SK-N-SH treated with all-trans-retinoic acid at 6 μM for 48 hours (cell line): ENCODE results near the gene GPR153.

Experiments
- ATAC-seq: fragments of 200-7000 bp; cut with Tn5 transposase; 3 replicates; pipeline ENCODE4 v1.9.1; 2020; ENCODE audit warnings: mild to moderate bottlenecking, moderate library complexity
- ARNTL ChIP-seq: fragments of 450-650 bp; formaldehyde crosslinking; IDR thresholded peaks from 2 replicates; pipeline ENCODE4 v1.5.0; 2020; ENCODE audit warnings: low read depth, mild to moderate bottlenecking, moderate library complexity, borderline replicate concordance
- BACH2 ChIP-seq: fragments of 250-450 bp; sonication (Bioruptor Pico); IDR thresholded peaks from 2 replicates; pipeline ENCODE4 v1.9.0; 2021; ENCODE audit warnings: mild to moderate bottlenecking, borderline replicate concordance
- CSRNP3 ChIP-seq: fragments of 250-450 bp; sonication (Bioruptor Pico); IDR thresholded peaks from 2 replicates; pipeline ENCODE4 v1.5.1; 2021; ENCODE audit warnings: mild to moderate bottlenecking, moderate library complexity
- ESRRG ChIP-seq: fragments of 250-450 bp; sonication (Bioruptor Pico); IDR thresholded peaks from 2 replicates; pipeline ENCODE4 v1.6.1; 2021; ENCODE audit warnings: mild to moderate bottlenecking
- GLIS3 ChIP-seq: fragments of 250-450 bp; sonication (Bioruptor Pico); IDR thresholded peaks from 2 replicates; pipeline ENCODE4 v1.5.0; 2020; ENCODE audit warnings: mild to moderate bottlenecking, moderate library complexity
- ISL1 ChIP-seq: fragments of 250-450 bp; sonication (Bioruptor Pico); IDR thresholded peaks from 2 replicates; pipeline ENCODE4 v2.1.2; 2022; ENCODE audit warnings: mild to moderate bottlenecking, moderate library complexity
- OSR1 ChIP-seq: fragments of 250-450 bp; sonication (Bioruptor Pico); IDR thresholded peaks from 2 replicates; pipeline ENCODE4 v1.8.0; 2022; ENCODE audit warnings: moderate library complexity, mild to moderate bottlenecking, inconsistent platforms
- POU6F1 ChIP-seq: fragments of 250-450 bp; sonication (Bioruptor Pico); IDR thresholded peaks from 2 replicates; pipeline ENCODE4 v1.8.0; 2021; ENCODE audit warnings: low read depth, mild to moderate bottlenecking, moderate library complexity, borderline replicate concordance
- PPARA ChIP-seq: fragments of 250-450 bp; sonication (Bioruptor Pico); IDR thresholded peaks from 2 replicates; pipeline ENCODE4 v1.5.0; 2020; ENCODE audit warnings: mild to moderate bottlenecking, borderline replicate concordance
- RARB ChIP-seq: fragments of 250-450 bp; sonication (Bioruptor Pico); IDR thresholded peaks from 2 replicates; pipeline ENCODE4 v1.8.0; 2021; ENCODE audit warnings: mild to moderate bottlenecking, moderate library complexity
- SNAI2 ChIP-seq: fragments of 250-450 bp; sonication (Bioruptor Pico); IDR thresholded peaks from 2 replicates; pipeline ENCODE4 v1.5.0; 2020; ENCODE audit warnings: mild to moderate bottlenecking, moderate library complexity
- TCF4 ChIP-seq: fragments of 250-450 bp; sonication (Bioruptor Pico); IDR thresholded peaks from 2 replicates; pipeline ENCODE4 v1.8.0; 2021; ENCODE audit warnings: mild to moderate bottlenecking, moderate library complexity, borderline replicate concordance
- ZC3H10 ChIP-seq: fragments of 250-450 bp; sonication (Bioruptor Pico); IDR thresholded peaks from 2 replicates; pipeline ENCODE4 v1.5.1; 2021; ENCODE audit warnings: mild to moderate bottlenecking, moderate library complexity
- ZFP3 ChIP-seq: fragments of 250-450 bp; sonication (Bioruptor Pico); IDR thresholded peaks from 2 replicates; pipeline ENCODE4 v1.5.0; 2020; ENCODE audit warnings: mild to moderate bottlenecking, moderate library complexity
- ZFP30 ChIP-seq: fragments of 450-650 bp; formaldehyde crosslinking; IDR thresholded peaks from 2 replicates; pipeline ENCODE4 v1.5.0; 2022; ENCODE audit warnings: mild to moderate bottlenecking, moderate library complexity
- ZNF565 ChIP-seq: fragments of 450-650 bp; formaldehyde crosslinking; conservative IDR thresholded peaks from 2 replicates; pipeline ENCODE4 v1.5.0; 2020; ENCODE audit warnings: low read depth, mild to moderate bottlenecking, moderate library complexity
- ZNF70 ChIP-seq: fragments of 450-650 bp; formaldehyde crosslinking; IDR thresholded peaks from 2 replicates; pipeline ENCODE4 v1.5.0; 2020; ENCODE audit warnings: mild to moderate bottlenecking, moderate library complexity
- ZNF8 ChIP-seq: fragments of 450-650 bp; formaldehyde crosslinking; IDR thresholded peaks from 2 replicates; pipeline ENCODE4 v1.5.0; 2020; ENCODE audit warnings: mild to moderate bottlenecking, moderate library complexity
- TF ChIP-seq, protein P1 (sequence below): fragments of 250-450 bp; sonication (Bioruptor Pico); IDR thresholded peaks from 2 replicates; pipeline ENCODE4 v1.5.1; 2020; ENCODE audit warnings: low read depth, mild to moderate bottlenecking, moderate library complexity
- TF ChIP-seq, protein P2 (sequence below): fragments of 250-450 bp; sonication (Bioruptor Pico); IDR thresholded peaks from 2 replicates; pipeline ENCODE4 v1.5.0; 2020; ENCODE audit warnings: mild to moderate bottlenecking, moderate library complexity
- TF ChIP-seq, protein P3 (sequence below): fragments of 250-450 bp; sonication (Bioruptor Pico); IDR thresholded peaks from 2 replicates; pipeline ENCODE4 v1.8.0; 2020; ENCODE audit warnings: mild to moderate bottlenecking, moderate library complexity, borderline replicate concordance

Gene GPR153

DNA sequence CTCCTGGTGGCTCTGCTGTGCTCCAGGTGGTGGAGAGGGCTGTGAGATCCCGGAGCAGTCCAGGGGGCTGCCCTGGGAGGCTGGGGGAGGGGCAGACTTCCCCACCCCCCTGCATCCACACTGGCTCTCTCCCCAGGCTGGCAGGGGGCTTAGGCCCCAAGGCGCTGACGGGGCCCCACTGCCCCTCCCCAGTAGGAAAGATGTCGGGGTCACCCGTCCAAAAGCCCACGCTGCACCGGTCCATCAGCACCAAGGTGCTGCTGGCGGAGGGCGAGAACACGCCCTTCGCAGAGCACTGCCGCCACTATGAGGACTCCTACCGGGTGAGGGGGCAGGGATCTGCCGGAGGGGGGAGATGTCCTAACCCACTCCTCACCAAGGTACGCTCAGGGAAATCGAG lies 49.2 kb downstream of the GPR153 start:
- no peak for ATAC-seq
- TF ChIP-seq ESRRG (CRISPR knock-in tag) (no peak), PPARA (CRISPR knock-in tag) (no peak), RARB (CRISPR knock-in tag) (no peak), ZFP30 (CRISPR knock-in tag) (no peak), ARNTL (no peak), TCF4 (CRISPR knock-in tag) (no peak), ZNF565 (CRISPR knock-in tag) (no peak), ZNF8 (CRISPR knock-in tag) (no peak), ZFP3 (CRISPR knock-in tag) (no peak), ZNF70 (CRISPR knock-in tag) (no peak), BACH2 (no peak), POU6F1 (CRISPR knock-in tag) (no peak), ISL1 (CRISPR knock-in tag) (no peak), OSR1 (no peak), CSRNP3 (no peak)
- TF ChIP-seq, protein P1, sequence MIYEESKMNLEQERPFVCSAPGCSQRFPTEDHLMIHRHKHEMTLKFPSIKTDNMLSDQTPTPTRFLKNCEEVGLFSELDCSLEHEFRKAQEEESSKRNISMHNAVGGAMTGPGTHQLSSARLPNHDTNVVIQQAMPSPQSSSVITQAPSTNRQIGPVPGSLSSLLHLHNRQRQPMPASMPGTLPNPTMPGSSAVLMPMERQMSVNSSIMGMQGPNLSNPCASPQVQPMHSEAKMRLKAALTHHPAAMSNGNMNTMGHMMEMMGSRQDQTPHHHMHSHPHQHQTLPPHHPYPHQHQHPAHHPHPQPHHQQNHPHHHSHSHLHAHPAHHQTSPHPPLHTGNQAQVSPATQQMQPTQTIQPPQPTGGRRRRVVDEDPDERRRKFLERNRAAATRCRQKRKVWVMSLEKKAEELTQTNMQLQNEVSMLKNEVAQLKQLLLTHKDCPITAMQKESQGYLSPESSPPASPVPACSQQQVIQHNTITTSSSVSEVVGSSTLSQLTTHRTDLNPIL (CRISPR knock-in tag) = no peak
- TF ChIP-seq, protein P2, sequence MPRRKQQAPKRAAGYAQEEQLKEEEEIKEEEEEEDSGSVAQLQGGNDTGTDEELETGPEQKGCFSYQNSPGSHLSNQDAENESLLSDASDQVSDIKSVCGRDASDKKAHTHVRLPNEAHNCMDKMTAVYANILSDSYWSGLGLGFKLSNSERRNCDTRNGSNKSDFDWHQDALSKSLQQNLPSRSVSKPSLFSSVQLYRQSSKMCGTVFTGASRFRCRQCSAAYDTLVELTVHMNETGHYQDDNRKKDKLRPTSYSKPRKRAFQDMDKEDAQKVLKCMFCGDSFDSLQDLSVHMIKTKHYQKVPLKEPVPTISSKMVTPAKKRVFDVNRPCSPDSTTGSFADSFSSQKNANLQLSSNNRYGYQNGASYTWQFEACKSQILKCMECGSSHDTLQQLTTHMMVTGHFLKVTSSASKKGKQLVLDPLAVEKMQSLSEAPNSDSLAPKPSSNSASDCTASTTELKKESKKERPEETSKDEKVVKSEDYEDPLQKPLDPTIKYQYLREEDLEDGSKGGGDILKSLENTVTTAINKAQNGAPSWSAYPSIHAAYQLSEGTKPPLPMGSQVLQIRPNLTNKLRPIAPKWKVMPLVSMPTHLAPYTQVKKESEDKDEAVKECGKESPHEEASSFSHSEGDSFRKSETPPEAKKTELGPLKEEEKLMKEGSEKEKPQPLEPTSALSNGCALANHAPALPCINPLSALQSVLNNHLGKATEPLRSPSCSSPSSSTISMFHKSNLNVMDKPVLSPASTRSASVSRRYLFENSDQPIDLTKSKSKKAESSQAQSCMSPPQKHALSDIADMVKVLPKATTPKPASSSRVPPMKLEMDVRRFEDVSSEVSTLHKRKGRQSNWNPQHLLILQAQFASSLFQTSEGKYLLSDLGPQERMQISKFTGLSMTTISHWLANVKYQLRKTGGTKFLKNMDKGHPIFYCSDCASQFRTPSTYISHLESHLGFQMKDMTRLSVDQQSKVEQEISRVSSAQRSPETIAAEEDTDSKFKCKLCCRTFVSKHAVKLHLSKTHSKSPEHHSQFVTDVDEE (CRISPR knock-in tag) = no peak

GRCh38 chr1:6210591-6211355 lies 50.1 kb downstream of the GPR153 start:
- no peak for ATAC-seq
- no peak for TF ChIP-seq ZC3H10 (CRISPR knock-in tag)
- TF ChIP-seq SNAI2 (CRISPR knock-in tag) = no peak
- TF ChIP-seq, protein P1 (CRISPR knock-in tag) = no peak
- no peak for TF ChIP-seq POU6F1 (CRISPR knock-in tag)
- no peak for TF ChIP-seq GLIS3 (CRISPR knock-in tag)
- TF ChIP-seq, protein P3, sequence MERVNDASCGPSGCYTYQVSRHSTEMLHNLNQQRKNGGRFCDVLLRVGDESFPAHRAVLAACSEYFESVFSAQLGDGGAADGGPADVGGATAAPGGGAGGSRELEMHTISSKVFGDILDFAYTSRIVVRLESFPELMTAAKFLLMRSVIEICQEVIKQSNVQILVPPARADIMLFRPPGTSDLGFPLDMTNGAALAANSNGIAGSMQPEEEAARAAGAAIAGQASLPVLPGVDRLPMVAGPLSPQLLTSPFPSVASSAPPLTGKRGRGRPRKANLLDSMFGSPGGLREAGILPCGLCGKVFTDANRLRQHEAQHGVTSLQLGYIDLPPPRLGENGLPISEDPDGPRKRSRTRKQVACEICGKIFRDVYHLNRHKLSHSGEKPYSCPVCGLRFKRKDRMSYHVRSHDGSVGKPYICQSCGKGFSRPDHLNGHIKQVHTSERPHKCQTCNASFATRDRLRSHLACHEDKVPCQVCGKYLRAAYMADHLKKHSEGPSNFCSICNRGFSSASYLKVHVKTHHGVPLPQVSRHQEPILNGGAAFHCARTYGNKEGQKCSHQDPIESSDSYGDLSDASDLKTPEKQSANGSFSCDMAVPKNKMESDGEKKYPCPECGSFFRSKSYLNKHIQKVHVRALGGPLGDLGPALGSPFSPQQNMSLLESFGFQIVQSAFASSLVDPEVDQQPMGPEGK (CRISPR knock-in tag) = no peak
- no peak for TF ChIP-seq PPARA (CRISPR knock-in tag)
